ENCODE data around the gene GOLGA6A.
"Not testable (repeated sequence)": the region's sequence is repeated elsewhere in the genome, so short reads cannot be mapped to it uniquely, and the experiment has no call there.

The GOLGA6A gene

GRCh38 chr15:74052271-74053260 lies 29.8 kb downstream of the GOLGA6A start:
- DNase-seq: not testable (repeated sequence)

DNA sequence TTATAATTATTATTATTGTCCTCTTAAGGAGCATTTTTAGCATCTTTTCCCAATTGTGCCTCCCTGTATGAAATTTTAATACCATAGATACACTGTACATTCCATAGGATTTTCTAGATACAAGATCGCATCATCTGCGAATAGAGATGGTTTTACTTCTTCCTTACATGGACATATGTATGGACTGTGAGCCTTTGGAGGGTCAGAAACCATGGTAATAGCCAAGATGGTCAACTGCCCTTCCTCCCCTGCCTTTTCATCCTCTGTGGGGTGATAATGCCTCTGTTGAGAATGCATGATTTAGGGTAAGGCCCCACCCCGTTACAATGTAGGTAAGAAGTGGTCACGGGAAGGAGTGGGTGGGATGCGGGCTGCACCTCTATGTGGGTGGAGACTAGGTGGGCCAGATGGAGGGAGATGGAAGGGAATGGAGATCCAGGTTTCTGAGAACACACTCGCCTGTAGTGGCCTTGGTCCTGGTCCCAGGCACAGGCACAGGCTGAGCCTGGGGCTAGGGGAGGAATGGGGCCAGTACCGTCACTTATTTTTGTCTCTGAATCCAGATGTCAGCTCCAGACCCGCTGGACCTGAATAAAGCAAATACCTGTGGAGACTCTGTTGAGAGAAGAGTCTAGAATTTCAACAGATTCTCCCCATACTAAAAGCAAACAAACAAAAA lies 31.7 kb downstream of the GOLGA6A start:
- DNase-seq: no peak

GRCh38 chr15:74050127-74050526 lies 32.2 kb downstream of the GOLGA6A start:
- DNase-seq: no peak

DNA sequence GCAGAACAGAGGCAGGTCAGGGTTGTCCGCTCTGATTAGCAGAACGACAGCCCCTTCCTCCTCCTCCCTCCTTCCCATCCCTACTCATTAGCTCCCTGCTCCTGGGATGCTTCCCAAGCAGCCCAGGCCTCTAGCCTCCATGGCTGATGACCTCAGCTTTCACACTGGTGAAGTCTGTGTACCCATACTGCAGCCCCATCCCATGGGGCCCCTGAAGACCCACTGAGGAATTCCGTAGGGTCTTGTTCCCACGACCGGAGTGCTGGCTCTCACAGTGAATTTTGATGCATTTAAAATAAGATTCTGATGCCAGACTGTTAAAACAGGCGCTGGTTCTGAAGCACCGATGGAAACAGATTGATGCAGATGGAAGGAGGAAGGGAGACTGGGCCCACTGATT lies 36.1 kb downstream of the GOLGA6A start:
- DNase-seq: no peak

GRCh38 chr15:74045636-74046274 lies 36.6 kb downstream of the GOLGA6A start:
- DNase-seq: no peak

DNA sequence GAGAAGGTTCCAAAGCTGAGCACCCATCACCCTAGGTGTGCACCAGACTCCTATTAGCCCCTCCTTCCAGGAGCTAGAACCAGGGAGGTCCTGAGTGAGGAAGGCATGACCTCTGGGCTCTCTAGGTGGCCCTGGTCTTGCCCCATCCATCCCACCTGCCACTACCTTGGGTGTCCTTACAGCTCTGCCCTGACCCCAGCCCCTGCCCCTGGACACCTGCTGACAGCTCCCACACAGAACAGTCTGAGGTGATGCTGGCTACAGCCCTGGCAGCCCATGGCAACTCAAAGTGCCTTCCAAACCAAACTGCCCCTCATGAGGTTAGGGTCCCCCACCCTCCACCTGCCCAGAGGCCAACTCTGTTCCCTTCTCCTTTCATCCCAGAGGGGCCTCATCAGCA lies 37.2 kb downstream of the GOLGA6A start:
- no peak for DNase-seq

DNA sequence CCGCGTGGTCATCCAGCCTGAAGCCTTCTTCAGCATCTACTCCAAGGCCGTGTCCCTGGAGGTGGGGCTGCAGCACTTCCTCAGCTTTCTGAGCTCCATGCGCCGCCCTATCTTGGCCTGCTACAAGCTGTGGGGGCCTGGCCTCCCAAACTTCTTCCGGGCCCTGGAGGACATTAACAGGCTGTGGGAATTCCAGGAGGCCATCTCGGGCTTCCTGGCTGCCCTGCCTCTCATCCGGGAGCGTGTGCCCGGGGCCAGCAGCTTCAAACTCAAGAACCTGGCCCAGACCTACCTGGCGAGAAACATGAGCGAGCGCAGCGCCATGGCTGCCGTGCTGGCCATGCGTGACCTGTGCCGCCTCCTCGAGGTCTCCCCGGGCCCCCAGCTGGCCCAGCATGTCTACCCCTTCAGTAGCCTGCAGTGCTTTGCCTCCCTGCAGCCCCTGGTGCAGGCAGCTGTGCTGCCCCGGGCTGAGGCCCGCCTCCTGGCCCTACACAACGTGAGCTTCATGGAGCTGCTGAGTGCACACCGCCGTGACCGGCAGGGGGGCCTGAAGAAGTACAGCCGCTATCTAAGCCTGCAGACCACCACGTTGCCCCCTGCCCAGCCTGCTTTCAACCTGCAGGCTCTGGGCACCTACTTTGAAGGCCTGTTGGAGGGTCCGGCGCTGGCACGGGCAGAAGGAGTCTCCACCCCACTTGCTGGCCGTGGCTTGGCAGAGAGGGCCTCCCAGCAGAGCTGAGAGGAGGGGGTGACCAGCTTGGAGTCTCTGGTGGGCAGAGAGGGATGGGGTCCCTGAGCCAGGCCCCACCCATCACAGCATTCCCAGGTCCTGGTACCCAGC lies 37.9 kb downstream of the GOLGA6A start:
- DNase-seq: no peak

DNA sequence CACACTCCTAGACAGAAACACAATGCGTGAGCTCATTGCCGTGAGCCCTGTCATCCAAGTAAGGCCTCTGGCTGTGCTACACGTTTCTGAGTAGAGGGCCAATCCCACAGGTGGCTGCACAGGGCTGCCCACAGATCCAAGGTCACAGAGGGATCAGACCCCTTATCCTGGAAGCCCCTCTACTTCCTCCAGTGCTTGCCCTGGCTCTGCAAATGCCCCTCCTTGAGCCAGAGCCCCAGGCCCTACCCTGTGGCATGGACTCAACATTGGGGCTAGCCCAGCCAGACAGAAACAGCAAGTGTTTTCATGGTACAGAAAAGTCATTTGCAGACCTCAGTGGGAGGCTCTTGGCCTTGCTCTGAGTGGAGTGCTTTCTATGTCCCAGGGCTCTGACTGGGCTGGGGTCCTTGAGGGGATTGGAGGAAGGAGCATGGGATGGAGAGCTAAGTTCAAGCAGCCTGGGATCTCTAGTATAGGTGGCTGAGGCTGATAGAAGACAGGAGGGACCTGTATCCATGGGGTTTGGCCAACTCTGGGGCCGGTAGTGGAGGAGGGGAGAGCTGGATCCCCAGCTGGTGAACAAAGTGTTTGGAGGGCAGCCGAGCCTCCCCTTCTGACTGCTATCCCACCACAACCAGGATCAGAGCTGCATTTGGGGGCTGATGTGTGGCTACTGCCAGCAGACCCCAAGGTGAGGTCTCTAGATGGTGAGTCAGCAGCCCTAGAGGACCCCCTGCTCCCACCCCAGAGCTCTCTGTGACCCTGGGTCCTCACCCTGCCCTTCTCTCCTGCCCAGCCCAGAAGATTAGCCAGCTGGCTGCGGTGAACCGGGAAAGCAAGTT lies 38.7 kb downstream of the GOLGA6A start:
- DNase-seq: no peak

DNA sequence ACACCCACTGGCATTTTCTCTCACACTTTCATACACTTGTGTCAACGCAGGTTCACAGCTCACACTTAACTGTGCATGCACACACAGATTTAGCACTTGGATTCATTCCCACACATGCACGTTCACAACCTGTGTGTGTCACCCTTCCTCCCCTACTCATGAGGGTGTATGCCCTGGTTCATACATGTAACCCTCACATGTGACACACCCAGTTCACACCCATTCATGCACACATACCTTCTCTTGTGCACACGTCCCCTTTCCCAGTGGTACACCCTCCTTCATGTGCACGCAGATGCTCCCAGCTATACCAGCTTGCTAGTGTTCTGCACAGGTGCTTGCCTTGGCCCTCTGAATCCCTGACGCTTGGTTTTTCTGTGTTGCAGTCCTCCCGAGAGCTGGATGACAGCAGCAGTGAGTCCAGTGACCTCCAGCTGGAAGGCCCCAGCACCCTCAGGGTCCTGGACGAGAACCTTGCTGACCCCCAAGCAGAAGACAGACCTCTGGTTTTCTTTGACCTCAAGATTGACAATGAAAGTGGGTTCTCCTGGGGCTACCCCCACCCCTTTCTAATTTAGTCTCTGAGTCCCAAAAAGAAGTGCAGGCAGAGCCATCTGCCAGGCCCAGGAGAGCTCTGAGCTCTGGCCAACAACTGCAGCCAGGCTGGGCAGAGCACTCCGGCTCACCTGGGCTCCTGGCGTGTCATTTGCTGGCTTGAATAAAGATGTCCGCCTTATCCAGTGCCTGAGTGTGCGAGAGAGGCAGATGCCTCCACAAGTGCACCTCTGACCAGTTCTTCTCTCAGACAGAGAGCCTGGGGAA lies 39.5 kb downstream of the GOLGA6A start:
- DNase-seq: no peak

GRCh38 chr15:74041777-74042435 lies 40.4 kb downstream of the GOLGA6A start:
- no peak for DNase-seq

GRCh38 chr15:74041311-74041756 lies 41.0 kb downstream of the GOLGA6A start:
- DNase-seq: no peak

- DNase-seq: peak; percentile 84
These were observed 42.1 kb downstream of the GOLGA6A start for GRCh38 chr15:74040109-74040850.

GRCh38 chr15:74039656-74040010 lies 42.7 kb downstream of the GOLGA6A start:
- DNase-seq: no peak

DNA sequence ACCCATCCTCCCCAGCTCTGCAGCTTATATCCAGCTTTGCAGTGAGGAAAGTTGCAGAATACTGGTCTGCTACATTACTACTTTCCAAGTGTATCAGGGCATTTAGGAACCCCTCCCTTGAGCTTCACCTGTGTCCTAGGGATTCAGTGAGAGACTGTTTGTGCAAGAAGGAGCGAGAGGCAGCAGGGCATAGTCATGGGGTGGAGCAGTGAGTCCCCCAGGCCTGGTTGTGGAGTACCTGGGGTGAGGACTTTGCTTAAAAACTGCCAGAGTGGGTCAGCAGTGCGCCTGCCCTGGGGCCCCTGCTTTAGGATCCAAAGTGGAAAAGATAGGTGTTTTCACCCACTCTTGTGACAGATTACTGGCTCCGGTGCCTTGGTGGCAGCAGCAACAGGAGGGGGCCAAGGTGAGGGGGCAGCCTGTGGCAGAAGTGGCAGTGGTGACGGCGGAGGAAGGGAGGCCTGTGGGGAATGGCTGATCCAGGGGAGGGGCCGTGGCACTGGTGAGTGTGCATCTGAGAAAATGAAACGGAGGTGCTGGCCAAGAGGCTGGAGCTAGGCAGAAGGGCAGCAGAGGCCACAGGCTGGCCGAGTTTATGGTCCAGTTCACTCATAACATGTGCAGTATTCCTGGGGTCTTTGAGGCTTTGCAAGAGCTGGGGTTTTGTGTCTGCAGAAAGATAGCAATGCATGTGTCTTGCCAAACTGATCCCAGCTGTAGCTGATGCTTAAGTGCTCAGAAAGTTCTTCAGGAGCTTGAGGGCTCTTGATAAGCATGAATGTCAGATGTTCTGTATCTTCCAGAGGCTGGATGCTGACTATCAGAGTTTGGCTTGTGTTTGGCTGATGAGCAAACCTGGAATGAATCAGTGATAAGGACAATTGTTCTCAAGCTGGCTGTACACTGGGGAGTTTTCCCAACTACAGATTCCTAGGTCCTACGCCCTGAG lies 43.4 kb downstream of the GOLGA6A start:
- DNase-seq: no peak

DNA sequence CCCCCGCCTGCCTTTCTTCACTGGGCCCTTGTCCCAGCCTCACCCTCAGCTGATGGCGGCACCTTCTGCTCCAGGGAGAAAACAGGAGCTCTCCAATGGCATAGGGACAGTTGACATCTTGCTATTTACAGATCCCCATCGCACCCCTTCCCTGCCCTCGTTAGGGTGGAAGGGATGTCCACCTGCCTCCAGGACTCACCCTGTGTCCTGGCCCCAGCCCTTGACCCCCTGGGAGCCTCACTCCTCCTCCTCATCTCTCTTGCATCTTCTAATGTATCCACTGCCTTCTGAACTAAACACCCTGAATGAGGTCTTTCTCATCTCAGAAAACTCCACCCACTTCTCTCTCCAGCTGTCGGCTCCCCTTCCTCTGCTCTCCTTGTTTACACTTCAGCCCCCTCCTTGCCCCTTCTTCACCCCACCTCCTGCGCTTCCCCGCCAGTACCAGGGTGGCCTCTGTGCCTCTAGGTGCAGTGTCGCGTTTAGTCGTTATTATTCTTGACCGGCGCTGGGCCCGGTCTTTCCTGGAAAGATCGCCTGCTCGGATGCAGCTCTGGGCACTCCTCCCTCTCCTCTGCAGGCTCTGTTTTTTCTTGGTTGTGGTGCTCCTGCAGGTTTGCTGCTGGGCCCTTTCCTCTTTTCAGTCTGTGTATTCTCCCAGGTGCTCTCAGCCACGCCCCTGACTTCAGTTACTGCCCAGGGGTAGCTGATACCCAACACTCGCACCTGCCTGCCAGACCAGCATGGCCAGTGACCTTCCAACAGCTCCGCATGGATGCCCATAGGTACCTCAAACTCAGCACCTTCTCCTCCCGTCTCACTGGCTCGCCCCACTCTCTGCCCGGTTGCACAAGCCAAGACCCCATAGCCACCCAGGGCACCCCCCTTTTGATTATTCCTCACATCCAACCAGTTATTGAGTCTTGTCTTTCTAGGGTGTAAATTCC lies 44.9 kb downstream of the GOLGA6A start:
- DNase-seq: no peak

DNA sequence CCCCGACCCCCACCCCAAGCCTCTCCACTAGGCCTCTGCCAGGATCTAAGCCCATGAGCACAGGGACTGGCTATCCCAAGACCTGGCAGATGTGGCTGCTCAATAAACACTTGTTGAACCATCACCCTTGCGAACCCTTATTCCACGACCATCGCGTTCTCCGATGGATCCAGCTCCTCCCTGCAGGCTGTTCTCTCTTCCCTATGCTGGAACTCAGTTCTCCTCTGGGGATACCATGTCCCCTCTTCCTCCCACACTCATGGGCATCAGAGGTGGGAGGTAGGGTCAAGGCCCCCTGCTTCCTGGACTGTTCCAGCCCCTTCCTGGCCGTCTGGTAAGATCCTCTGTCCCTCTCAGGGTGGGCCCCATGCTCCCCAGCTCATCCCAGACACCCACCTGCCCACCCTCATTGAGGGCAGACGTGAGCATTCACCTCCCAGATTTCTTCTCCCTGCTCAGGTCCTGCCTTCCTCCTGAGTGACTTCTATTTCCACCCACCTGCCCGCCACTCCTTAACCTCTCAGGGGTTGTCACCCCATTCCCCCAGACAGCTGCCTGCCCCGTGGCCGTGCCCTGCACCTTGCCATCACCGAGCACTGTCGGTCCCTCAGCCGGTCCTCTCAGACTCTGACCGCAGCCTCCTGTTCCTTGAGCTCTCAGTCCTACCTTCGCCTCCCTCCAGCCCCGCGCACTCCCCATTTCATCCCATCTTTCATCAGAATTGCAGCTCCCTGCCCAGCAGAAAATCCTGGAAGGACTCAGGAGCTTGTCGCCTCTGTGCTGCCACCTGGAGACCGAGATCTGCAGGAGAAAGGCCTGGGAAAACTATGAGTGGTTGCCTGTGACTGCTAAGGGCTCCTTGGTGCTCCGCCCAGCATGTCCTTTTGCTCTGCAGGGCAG lies 45.8 kb downstream of the GOLGA6A start:
- DNase-seq: peak; percentile 74

Data from femur (tissue), 1 donor.